Occipital lobe (tissue), 2 donors: ENCODE data around the gene SLC4A2. TPM values are rescaled to one million over a fixed set of nuclear protein-coding genes. Genes with fewer than 3 reads are reported as not detected.

Source experiments
- DNase-seq: peaks from one replicate; lab custom pipeline; 2025; lab: John Stamatoyannopoulos, UW
- total RNA-seq: library from RNA; depleted of rRNA; stranded (reverse); fragments of >200 nt; gene quantifications from one replicate; pipeline ENCODE4 v1.2.3, GENCODE V29; 2014

SLC4A2 gene
- total RNA-seq, 1 donor from 2014 or later, result 13.7 TPM

GRCh38 chr7:151043959-151044358 lies 15.4 kb upstream of the SLC4A2 start:
- DNase-seq, result no peak

GRCh38 chr7:151045262-151045661 lies 14.1 kb upstream of the SLC4A2 start:
- no peak for DNase-seq

DNA sequence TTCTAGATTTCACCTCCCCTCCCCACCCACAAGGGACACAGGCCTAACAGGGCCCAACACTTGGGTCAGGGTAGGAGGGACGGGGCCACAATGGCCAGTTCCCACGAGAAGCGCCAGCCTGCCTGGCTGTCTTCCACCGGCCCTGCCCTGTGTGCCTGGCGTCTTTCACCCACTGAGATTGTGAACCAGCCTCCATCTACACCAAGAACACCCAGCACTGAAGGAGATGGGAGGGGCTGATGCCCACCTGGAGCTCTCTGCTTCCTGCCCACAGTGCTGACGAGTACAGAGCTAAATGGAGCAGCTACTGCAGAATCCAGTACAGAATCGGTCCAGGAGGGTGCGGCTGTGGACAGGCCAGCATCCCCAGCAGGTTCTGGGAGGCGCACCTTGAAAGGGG lies 13.4 kb upstream of the SLC4A2 start:
- DNase-seq, result no peak

DNA sequence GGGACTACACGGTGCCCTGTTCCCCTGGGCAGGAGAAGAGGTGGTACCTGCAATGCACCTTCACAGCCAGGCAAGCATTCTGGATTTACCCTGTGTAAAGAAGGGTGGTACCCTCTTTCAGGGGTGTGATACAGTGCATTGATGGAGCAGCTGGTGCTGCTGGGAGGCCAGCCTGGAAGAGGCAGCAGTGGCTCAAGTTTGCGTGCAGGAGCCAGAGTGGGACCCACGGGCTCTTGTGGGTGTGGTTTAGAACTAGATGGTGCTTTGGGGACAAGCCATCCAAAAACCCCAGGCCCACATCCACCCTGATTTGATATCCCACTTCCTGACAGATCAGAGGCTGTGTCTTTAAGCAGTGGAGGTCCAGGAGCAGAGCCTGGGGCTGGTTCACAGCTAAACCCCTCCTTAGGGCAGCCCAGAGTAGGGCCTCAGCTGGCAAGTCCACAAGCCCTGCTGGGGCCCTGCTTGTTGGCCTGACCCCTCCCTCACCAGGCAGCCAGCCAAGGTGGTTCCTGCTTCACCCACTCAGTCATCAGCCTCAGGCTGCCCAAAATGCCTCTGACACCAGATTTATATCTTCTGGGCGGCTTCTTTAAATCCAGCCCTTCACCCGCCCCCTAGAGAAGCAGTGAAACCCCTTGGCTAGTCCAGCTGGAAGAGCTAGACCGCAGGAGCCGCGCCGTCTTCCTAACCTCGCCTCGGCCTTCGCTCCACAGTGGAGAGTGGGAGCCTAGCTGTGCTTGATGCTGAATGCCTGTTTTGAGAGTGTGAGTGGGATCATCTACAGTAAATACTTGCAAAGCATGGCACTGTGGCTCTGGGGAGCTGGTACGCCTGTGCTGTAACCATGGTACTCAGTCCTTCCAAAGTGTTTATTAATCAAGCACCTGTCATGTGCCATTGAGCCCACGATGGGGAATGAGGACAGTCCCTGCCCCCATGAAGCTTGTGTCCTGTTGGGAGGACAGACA lies 12.5 kb upstream of the SLC4A2 start:
- no peak for DNase-seq

DNA sequence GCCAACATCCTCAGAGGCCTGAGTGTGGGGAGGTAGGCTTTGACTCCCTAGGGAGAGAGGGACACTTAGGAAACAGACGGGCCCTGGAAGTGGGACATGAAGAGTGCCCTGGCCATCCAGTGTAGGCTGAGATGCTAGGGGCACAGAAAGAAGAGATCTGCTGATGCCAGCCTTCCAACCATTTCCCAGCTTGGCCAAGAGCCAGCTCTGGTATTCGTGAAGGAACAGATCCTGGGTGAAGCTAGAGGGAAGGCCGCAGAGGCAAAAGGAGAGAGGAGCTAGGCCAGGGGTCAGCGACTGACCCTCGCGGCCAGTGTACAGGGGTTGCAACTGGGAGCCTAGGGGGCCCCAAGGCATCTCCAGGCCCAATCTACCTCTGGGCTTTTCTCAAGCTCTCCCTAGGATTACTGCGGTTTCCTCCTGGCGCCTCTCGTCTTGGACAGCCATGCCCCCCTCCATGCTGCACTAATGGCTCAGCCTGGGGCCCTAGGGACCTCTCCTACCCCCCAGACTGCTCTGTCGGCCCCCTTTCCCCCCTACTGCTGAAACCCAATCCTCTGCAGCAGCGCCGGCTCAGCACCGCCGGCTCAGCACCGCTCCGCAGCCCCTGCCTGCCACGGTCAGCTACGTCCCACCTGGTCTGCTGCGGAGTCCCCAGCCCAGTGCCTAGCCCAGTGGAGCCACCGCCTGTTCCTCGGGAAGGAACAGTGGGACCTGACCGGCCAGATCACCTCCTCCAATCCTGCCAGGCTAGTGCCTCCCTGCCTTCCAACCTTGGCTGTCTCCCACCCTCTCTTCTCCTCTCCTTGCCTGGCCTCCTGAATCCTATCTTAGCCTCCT lies 11.2 kb upstream of the SLC4A2 start, which contains the start of gene ASIC3:
ASIC3 (plus strand) TSS at position 556 of the 840 bp plus-strand sequence. CDS start 355 bp downstream, outside the sequence.
- no peak for DNase-seq

DNA sequence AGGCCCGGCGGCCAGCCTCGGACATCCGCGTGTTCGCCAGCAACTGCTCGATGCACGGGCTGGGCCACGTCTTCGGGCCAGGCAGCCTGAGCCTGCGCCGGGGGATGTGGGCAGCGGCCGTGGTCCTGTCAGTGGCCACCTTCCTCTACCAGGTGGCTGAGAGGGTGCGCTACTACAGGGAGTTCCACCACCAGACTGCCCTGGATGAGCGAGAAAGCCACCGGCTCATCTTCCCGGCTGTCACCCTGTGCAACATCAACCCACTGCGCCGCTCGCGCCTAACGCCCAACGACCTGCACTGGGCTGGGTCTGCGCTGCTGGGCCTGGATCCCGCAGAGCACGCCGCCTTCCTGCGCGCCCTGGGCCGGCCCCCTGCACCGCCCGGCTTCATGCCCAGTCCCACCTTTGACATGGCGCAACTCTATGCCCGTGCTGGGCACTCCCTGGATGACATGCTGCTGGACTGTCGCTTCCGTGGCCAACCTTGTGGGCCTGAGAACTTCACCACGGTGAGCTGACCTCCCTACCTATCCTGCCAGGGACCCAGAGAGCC lies 10.4 kb upstream of the SLC4A2 start:
- DNase-seq, result no peak

GRCh38 chr7:151051108-151051507 lies 8.3 kb upstream of the SLC4A2 start:
- no peak for DNase-seq

GRCh38 chr7:151053096-151053495 lies 6.3 kb upstream of the SLC4A2 start:
- no peak for DNase-seq

GRCh38 chr7:151053751-151054150 lies 5.6 kb upstream of the SLC4A2 start:
- no peak for DNase-seq

GRCh38 chr7:151056283-151056665 lies 3.1 kb upstream of the SLC4A2 start:
- no peak for DNase-seq

- no peak for DNase-seq
Observed at GRCh38 chr7:151056666-151057505, 2.5 kb upstream of the SLC4A2 start.

DNA sequence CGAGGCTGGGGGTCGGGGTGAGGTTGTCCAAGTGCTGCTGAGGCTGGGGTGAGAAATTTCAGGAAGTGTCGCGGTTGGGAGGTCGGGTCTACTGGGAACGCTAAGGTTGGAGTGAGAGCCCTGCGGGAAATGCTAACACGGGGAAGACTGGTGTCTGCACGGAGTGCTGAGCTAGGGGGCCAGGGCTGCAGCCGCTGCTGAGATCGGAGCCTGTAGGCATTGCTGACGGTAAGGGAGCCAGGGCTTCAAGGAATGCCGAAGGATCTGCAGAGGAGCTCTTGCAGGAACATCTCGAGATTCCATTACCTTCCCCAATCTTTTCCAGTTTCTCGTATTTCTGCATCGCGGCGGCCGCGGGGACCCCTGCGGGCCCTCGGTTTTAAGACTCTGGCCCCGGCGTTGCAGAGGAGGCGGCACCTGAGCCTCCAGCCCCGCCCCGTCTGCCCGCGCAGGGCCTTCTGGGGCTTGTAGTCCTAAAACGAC lies 1.8 kb upstream of the SLC4A2 start, which contains the start of gene CDK5:
CDK5 (minus strand) TSS at position 392 of the 483 bp plus-strand sequence; CDS start at position 343, 49 bp downstream.
- DNase-seq, result no peak

GRCh38 chr7:151057989-151058780 lies 1.2 kb upstream of the SLC4A2 start:
- peak; percentile 100 for DNase-seq

- DNase-seq, result no peak
Observed at GRCh38 chr7:151058781-151059366, 515 bp upstream of the SLC4A2 start.

DNA sequence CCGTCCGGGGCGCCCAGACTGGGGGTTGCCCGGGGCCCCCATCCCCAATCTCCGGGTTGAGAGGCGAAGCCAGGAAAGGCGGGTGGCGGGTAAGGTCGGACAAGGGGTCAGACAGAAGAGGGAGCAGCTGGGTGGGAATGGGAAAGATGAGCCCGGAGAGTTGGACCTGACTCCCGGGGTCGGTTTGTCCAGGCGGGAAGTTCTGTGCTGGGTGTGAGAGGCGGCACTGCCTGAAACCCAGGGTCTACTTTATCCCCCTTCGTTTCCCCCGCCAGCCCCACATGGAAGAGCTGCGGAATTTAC lies 675 bp downstream of the SLC4A2 start:
- DNase-seq, result no peak

DNA sequence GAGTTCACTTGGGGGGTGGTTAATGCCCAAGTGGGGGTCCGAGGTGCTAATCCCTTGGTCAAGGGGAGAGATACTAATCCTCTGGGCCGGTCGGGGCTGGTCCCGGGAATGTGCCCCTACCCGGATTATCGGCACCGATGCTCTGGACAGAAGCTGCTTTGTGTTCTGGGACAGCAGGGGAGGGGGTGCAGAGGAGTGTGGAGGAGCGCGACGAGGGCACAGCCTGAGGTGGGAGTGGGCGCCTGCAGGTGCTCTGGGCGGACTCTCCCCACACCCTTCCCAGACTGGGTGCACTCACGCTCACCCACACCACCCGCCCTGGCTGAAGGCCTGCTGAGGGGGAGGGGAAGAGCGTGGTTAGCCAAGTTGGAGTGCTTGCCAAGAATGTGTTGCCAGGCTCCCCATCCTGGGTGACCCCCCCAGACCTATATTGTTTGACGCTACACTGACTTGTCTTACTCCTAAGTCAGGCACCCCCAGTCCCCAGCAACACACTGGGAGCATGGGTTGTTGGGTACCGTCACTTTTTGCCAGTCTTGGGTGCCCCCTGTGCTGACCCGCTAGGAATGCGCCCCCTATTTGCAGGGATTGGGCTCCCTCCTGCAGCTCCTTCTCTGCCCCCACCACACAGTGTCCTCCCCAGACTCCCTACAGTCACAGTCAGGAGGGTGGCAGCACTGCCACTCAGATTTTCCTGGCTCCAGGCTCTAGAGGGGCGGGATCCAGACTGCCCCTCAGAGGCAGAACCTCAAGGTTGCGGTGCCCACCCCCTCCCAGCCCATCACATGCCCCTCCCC lies 1.2 kb downstream of the SLC4A2 start:
- no peak for DNase-seq

DNA sequence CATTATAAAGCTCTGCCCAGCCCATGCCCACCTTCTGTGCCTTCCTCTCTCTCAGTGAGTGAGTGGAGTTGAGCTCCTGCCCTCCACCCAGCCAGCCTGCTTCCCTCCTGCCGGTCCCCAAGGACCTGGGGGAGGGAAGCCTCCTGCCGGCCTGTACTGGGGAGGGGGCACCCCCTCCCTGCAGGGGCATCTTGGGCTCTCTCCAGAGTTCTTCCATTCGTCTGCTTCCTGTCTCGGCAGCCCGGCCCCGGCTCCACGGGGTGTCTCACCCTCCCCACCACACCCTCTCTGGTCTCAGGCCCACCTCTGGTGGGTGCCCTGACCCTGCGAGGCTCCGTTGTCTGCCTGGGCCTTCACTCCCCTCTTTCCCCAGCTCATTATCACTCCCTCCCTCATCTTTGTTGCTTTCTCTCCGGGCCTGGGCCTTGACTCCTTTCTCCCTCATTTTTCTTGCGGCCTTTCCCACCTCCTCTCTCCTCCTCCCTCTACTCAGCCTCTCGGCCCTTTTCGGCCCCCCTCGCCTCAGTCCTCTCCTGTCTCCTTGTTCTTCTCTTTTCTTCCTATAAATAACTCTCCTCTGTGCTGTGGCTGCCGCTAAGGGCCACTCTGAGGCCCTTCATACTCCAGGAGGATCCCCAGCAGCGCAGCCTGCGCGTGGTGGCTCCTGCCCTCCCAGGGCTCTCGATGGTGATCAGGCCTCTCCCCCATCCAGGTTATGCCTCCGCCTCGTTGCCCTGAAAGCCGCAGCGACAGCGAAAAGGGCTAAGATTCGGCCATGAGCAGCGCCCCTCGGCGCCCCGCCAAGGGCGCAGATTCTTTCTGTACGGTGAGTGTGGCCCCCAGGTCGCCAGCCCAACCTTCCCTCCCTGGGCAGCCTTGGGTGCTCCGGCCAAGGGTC lies 2.1 kb downstream of the SLC4A2 start:
- DNase-seq, result no peak

GRCh38 chr7:151062111-151062398 lies 2.7 kb downstream of the SLC4A2 start:
- DNase-seq, result no peak
